Stimulated activated CD4-positive, alpha-beta T cell treated with anti-CD3 and anti-CD28 coated beads, Interleukin-4, amount 100 ng/mL, for 24 hours (primary cell): ENCODE measurements around the gene ZNF362.
A peak's percentile ranks its signal among the peaks of the same experiment; 100 is the strongest.

ENCODE experiments used
- DNase-seq: peaks from one replicate; pipeline ENCODE4 v3.0.0-alpha.2; 2020

The ZNF362 gene

DNA sequence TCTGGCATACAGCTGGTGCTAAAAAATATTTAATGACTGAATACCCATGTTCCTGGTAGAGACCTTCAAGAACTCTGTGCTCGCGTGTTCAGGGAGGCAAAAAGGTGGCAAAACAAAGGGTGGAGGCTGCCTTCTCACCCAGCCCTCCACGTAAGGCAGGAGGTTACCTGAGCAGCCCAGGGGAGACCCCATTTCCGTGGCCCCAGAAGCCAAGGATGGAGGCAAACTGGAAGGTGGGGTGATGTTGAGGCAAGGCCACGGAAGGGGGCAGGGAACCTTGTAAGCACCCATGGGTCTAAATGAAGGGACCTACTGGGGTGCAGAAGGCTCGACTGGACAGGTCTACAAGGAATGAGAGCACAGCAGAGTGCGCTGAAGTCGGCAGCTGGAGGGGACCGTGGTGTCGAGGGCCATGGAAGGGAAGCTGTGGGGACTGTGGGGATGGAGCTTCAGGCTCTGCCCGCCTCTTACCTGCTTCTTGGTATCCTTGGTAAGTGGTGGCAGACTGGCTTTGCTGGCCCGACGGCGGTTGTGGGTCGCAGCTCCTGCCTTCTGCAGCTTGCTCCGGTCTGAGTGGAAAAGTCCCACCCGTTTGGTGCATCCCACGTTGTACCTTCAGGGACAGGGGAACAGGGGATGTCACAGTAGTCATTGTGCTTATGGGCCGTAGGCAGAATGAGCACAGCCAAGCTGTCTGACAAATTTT is 73.5 kb downstream of the ZNF362 start:
- DNase-seq = no peak

DNA sequence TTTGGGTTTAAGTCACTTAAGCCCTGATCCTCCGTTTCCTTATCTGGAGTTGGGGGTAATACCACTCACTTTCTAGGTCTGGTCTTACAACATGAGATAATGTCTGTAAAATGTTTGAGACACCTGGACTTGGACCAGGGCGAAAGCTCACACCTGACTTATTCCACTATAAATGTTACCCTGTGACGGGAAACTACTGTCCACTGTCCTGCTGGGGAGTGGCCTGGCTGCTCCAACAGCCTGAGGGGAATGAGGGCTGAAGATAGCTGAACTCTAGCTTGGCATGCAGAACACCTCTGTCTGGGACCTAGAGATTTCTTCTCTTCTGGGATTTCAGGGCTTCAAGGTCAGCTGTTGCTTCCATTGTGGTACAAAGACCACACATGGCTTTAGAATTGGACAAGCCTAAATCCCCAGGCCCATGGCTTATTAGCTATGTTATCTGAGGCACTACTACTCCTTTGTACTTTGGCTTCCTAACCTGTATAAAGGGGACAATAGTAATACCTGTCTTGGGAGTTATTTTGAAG is 74.1 kb downstream of the ZNF362 start:
- no peak for DNase-seq

DNA sequence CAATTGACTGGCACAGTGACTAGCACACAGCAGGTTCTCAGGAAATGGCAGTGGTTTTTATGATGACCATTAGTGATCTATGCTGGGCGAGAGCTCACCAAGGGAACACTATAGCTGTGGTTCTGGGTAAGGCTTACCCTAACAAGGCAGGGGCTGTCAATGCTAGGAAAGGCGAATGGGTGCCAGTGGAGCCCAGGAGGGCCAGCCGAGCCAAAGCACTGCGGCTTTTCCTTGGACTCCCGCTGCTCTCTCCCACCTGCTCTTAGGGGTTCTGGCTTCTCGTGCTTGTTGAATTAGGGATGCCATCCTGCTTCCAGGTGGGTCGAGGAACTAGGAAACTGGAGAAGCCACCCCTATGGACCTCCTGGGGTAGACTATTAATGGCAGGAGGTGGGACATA is 74.6 kb downstream of the ZNF362 start:
- DNase-seq = no peak

DNA sequence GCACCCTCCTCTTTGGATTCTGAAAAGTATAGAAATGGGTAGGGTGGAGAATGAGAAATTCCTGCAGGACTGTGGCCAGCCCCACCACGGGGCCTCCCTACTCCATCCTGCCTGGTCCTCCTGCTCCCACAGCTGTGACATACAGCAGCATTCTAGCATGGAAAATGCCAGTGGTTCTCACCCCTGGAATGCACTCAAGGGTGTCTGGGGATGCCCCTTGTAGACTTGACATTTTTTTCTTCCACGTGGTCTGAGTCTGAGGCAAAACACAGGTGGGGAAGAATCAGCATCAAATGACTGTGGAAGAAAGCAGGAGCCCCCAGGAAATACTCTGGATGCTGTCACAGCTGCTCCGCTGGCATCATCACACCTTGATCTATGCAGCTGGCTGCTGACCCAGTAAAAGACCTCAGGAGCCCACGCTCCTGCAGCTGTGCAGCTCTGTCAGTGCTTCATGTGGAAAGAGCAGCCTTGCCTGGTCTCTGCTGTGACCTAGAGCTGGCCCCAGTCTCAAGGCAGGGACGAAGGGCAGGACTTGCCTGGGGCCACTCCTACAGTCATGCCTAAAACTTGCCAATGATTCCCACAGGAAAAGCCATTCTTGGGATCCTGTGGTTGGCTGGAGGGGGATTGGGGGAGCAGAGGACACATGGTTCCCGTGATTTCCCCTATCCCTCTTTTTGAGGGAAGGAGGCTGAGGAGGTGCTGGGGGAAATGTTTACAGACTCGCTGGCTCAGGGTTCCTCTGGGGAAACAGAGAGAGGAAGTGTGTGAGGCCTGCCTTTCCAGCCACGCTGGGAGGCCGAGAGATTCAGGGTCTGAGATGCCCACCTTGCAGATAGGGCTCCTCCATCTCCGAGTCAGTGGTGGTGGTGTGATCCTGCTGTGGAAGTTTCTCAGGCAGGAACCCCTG is 75.4 kb downstream of the ZNF362 start:
- DNase-seq = no peak

DNA sequence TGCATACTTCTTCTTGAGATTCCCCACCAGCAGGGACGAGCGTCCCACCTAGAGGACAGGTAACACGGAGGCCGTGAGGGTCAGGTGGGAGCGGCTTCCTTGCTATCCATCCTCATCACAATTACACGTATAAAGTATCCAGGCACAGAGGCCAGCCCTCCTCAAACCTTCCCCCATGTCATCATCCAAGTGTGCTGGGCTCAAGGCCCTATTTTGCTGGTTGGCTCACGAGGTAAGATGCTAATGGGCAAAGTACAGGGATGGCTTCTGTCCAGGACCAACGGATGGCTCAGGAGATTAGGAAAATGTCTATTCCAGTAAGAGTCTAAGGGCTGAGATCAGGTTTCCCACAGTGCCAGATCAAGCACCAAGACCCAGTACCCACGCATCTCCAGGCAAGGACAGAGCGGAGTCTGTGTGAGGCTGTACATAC is 76.1 kb downstream of the ZNF362 start:
- no peak for DNase-seq

DNA sequence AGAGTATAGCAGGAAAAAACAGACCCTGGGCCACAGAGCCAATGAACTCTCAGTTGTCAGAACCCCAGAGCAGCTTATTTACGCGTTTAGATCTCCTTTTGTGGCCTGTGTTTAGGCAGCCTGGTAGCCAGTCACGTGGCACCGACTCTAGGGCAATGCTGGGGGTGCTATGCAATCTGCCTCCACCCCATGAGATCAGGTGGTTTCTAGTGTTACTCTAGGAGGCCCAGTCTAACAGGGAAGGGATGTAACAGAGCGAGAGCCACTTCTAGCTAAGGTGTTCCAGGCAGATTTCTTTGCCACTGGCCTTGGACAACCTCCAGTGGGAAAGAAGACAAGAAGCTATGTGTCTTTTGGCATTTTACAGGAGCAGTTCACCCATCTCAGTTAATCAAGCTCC is 76.6 kb downstream of the ZNF362 start:
- no peak for DNase-seq

DNA sequence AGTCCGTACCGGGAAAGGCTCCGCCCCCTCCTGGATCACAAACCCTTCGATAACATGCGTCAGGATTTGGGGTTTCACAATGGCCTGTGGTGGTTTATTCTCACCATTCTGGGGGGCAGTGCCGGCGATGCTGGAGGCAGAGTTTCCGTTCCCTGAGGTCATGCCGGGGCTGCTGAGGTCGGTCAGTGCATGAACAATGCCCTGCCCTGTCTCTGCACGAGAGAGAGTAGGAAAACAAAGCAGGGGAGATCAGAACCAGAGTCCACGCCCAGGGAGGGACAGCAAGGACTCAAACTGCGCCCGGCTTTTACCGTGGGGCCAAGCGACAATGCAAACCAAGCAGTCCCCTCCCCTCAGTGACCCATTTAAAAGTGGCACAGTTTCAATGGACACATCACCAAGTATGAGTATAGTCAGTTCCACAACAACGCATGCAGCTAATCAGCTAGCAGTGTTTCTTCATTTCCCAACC is 77.8 kb downstream of the ZNF362 start:
- no peak for DNase-seq

DNA sequence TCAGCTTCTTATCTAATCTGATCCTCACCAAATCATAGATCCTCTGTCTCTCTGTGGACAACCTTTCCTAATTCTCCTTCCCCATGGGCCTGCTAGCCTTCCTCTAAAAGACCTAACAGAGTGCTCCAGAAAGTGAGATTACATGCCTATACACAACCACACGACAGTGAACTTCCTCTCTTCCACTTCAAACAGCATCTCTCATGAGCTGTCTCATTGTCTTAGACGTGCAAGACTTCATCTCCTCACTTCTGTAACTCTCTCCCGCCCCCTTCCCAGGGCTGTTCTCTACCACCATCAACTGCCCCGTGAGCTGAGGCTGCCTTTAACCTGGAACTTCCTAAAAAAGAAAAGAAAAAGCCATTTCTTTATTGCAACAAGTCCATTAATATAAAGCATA is 78.7 kb downstream of the ZNF362 start:
- no peak for DNase-seq

DNA sequence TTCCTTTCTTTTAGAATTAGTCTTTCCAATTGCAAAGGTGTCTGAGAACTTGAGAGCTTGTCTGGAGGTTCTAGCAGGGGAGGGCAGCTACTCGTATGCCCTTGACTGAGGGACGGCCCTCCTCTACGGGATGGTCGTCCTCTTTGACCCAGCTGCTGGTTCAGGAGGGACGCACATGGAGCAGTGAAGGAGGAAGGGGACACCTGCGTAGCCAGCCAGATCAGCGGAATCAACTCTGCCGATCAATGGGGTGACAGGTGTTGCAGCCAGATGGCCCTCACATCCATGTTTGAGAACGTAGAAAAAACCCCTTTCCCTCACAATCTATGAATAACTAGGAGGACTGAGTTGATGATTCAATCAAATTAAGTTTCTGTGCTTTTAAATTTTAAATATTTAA is 80.3 kb downstream of the ZNF362 start:
- no peak for DNase-seq

DNA sequence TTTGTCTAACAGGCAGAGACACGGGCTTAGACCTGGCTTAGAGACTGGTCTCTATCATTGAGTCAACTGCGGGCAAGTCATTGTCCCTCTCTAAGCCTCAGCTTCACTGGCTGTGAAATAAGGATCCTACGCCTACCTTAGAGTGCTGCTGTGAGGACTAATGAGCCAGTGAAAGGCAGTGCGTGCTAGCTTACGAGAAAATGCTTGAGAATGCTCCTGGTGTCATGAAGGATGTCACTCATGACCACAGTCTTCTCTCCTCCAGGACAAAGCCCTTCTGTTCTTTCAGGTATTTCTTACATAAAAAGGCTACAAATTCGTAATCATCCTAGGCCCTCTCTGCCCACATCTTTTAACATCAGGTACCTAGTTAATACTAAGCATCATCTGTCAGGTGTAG is 81.1 kb downstream of the ZNF362 start:
- DNase-seq = no peak

DNA sequence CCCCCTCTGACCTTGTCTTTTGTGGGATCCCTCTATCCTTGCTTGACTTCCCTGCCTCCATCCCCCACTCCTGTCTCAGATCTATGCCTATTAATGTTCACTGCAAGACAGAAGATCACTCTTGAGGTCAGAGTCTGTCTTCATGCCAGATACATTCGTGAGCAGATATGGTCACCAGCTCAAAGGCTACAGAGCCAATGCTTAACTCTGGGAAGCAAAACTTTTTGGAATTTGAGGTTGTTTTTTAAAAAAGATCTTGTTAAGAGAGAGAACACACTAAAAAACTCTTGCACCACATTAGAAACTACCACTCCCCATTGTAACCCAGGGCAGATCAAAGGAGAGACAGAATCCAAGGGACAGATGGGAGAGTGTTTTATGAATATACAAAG is 81.8 kb downstream of the ZNF362 start:
- no peak for DNase-seq

DNA sequence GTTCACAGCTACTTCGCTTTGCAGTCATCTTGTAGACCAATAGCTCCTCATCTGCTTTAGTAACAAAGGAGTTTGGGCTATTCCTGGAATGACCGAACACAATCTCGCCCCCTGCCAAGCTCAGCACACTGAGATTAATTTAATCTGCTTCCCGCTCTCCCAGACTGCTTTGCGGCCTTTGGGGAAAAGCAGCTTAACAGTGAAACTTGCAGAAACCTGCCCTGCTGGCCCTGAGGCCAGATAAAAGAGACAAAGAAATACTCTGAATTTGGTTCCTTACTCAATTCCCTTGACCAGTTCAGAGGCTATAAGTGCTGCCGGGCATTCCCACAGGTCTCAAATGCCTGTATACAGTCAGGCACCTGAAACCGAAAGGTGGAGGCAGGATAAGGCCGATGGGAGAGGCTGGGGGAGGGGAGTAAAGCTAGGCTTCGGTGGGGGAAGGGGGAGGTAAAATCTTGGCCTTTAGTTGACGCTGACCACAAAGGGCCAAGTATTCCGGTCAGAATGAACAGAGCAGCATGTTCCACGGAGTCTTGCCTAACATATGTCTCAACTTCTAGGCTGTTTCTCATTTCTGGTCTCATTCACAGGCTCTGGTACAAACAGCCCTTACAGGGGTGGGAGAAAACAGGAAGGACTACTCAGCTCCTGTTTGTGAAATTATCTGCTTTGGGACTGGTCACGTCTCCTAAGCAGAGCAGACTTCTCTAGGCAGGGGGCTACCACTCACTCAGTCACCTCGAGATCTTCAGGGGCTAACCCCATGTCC is 82.3 kb downstream of the ZNF362 start:
- no peak for DNase-seq

DNA sequence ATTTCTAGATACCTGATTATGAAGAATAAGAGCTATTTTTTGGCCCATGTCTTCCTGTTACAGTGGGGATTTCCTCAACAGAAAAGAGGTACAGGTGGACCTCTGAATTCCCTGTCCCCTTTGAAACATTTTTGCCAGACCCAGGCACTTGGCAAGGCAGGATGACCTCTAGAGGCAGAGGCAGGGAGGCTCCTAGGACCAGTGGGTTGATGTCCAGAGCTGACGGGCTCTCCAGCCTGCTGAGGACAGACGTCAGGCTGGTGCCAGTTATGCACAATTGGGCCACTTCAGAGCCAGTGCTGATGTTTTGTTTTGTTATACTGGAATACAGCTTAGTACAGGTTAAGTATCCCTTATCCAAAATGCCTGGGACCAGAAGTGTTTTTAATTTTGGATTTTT is 83.1 kb downstream of the ZNF362 start:
- no peak for DNase-seq

DNA sequence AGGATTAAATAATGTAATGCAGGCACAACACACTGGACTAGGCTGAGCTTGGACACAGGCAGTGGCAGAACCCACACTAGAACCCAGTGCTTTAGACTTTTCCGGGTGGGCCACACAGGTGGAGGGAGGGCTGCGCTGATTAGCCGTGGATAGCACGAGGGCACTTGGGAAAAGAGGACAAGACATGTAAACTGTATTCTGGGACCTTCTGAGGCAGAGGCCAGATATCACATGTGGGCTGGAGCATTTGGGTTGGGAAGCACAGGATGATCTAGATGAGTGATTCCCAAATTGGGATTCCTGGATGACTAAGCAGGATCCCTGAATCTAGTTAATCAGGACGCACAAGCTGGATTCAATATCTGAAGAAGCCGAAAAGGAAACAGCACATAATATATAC is 84.9 kb downstream of the ZNF362 start:
- DNase-seq = no peak

DNA sequence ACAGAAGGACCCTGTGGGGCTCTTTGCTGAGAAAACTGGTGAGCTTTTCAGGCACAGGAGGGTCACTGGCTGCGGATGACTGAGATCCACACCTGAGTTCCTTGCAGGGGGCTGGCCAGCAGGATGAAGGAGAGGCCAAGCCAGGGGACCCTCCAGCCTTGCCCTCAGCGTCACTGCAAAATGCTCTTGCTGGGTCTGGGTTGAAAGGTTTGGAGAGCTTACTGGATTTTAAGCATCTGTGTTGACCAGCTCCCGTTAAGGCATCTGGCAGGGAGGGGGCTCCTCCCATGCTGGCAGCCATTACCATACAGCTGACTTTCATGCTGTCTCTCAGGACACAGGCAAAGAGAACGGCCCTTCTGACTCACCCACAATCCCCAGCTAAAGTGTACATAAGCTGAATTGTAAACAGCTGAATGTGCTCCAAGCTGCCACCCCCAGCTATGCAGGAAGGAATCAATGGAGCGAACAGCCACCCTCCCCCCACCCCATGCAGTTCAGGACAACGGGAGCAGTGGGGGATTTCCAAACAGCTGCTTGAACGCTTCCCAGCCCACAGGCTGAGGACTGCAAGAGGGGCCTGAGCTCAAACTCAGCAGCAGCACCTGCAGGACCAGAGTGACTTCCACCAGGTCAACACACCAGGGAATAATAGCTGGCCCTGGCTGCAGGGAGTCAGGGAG is 85.9 kb downstream of the ZNF362 start:
- DNase-seq = no peak

DNA sequence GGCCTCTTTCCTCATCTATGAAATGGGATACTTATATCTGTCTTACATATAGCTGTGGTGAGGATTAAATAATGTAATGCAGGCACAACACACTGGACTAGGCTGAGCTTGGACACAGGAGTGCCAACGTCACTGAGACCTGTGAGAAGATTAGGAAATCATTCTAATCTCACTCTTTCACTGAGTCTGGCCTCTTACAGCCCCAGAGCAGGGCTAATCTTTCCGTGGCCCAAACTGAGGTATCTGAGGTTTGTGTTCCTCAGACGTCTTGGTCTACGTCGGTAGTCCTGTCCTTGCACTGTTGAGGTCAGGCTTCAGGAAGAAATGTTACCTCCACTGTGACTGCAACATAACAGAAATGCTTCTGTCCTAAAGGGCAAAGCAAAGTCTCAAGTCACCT is 87.2 kb downstream of the ZNF362 start:
- DNase-seq = no peak

DNA sequence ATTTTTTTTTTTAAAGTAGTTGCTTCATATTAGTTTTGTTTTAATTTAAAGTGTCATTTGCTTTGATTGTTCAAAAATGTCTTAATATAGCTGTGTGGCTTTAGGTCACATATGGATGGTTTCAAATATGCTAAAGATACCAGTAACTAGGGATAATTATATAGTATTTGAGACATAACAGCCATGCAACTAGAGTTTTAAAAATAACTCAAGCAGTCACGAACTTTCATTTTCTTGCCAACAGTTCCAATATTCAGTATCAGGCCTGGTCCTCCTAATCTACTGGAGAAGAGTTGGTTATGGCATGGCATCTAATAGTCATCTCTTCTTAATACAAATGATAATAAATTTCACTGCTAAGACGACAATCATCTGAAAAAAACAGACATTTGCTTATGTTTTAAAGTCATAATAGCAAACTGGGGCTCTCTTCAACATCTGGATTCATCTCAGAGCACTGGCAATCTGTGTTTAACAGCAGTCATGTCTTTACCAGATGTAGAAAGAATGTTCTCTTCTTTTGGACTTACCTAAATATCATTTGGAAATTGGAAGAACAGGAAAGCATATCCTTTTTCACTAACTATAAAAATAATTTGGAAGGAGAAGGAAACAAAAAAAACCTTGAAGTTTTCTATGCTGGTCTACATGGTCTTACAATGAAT is 88.7 kb downstream of the ZNF362 start:
- no peak for DNase-seq

DNA sequence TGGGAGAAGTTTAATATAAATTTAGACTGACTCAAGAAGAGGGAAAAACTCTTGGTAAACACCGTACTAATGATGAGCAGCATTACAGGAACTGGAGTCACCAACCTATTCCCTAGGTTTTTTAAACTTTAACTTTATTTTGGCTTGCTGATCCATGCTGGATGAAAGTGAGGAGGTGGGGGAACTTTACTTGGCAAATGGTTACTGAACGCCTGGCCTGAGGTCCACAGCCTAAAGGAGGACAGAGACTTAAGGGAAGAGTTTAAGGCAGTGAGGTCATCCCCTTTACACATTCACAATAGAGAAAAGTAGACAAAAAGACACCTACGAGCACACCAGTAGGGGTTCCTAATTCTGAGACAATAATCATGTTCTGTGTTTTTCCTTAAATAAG is 90.2 kb downstream of the ZNF362 start:
- no peak for DNase-seq

DNA sequence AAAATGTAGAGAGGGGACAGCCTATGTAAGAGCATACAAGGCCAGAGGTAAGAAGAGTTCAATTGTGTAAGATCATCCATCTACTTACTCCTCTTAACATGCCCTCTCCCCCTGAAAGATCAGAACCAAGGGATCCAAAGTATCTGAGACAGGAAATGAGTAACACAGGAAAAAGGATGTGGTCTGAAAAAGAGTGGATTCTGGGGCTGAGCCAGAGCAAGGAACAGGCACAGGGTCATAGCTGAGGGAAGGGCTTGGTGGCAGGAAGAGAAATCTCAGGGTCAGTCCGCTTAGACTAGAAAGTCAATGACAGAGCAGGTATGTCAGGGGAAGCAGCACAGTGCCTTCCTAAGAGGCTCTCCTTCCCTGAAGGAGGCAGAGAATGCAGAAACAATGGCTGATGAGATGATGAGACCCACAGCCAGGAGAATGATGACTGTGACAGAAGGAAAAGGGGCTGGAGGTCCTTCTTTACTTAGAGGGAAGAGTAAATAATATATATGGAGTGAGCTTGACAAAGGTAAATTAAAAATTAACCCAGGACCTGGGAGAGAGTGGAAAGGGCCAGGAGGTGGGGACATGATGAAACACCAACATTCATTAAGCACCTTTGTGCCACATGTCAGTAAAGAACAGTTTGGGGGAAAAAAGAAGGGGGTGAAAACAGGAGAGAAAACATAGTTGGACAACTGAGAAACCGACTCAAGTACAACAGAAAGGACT is 90.8 kb downstream of the ZNF362 start:
- DNase-seq = no peak

DNA sequence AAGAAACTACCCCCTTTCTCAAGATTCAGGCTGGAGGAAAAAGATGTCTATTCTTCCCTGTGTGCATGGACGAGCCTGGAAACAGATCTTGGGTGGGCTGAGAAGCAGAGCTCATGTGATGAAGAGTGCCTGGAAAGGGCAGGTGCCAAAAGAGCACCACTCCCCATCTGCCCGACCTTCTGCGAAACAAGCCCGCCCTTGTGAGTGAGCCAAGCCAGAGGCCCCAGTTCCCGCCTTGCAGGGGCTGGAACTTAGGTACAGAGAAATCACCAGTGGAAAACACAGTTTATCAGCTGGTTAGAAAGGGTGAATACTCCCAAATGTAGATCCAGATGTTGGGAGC is 91.3 kb downstream of the ZNF362 start:
- no peak for DNase-seq

DNA sequence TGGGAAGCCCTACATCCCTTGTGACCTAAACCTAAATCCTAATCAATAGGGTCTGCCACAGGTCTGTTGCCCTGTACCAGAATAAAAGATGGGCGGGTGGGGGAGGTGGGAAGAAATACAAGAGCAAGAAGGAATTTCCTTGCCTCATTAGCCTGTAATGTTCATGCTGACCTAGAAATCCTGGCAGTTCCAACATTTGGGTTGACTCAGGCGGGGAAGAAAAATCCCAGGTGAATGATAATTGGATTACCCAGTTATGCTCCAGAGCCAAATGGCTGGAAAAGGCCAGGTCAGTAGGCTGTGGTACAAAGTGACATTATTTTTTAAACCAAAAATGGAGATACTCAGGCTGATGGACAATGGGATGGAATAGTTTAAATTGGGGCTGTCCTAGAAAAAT is 91.9 kb downstream of the ZNF362 start:
- no peak for DNase-seq

DNA sequence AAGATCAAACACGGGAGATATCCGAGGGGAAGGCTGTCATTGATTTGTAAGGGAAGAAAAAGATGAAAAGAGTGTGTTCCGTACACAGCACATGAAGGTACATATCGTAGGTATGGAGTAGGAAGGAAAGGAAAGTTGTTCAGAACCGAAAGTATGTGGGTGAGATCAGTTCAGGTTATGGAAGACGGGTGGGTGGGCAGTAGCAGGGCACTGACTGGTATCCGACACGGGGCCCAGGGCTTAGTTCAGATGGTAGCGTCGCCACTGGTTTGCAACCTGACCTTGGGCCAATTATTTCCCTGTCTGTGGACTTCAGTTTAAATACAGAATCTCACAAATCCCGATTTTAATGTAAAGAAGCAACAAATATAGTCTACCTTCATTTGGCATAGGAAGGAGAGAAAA is 92.4 kb downstream of the ZNF362 start:
- DNase-seq = peak; percentile 42
